RWPE2 (cell line): Measurements from ENCODE around the gene MTG2.

Experiments used
- ATAC-seq: fragments of 200-7000 bp; cut with Tn5 transposase; 3 replicates; pipeline ENCODE4 v1.9.1; 2021; ENCODE audit warnings: low read depth
- DNase-seq: peaks from one replicate; pipeline ENCODE4 v3.0.0-alpha.2; 2020; ENCODE audit warnings: low spot score
- H3K27ac ChIP-seq: fragments of 450-650 bp; 2 replicates; pipeline ENCODE4 v1.5.1; 2017; ENCODE audit warnings: mild to moderate bottlenecking; ENCODE audit not compliant: poor library complexity, severe bottlenecking
- H3K27me3 ChIP-seq: fragments of 250-450 bp; sonication (Bioruptor Pico); 2 replicates; pipeline ENCODE4 v1.5.1; 2021; ENCODE audit warnings: mild to moderate bottlenecking, moderate library complexity; ENCODE audit not compliant: insufficient read depth, poor library complexity, severe bottlenecking
- H3K36me3 ChIP-seq: fragments of 250-450 bp; sonication (Bioruptor Pico); 2 replicates; pipeline ENCODE4 v1.5.1; 2020; ENCODE audit warnings: low read depth, mild to moderate bottlenecking, moderate library complexity
- H3K4me1 ChIP-seq: fragments of 250-450 bp; sonication (Bioruptor Pico); 2 replicates; pipeline ENCODE4 v1.5.1; 2021; ENCODE audit warnings: mild to moderate bottlenecking, moderate library complexity; ENCODE audit not compliant: insufficient read depth, poor library complexity, severe bottlenecking
- H3K4me3 ChIP-seq: fragments of 250-450 bp; sonication (Bioruptor Pico); 2 replicates; pipeline ENCODE4 v1.5.1; 2021; ENCODE audit warnings: mild to moderate bottlenecking, moderate library complexity; ENCODE audit not compliant: severe bottlenecking
- H3K9me3 ChIP-seq: fragments of 250-450 bp; sonication (Bioruptor Pico); 2 replicates; pipeline ENCODE4 v1.5.1; 2021; ENCODE audit warnings: mild to moderate bottlenecking, moderate library complexity; ENCODE audit not compliant: severe bottlenecking
- CTCF ChIP-seq: fragments of 450-650 bp; IDR thresholded peaks from one replicate; pipeline ENCODE4 v1.5.1; 2017; ENCODE audit warnings: mild to moderate bottlenecking, moderate library complexity; ENCODE audit not compliant: poor library complexity, severe bottlenecking

Gene MTG2

GRCh38 chr20:62149532-62150309 lies 33.1 kb upstream of the MTG2 start:
- ATAC-seq (peak; percentile 84), DNase-seq (peak; percentile 93)
- Histone ChIP-seq H3K36me3 (peaks cover 37% of the 10 kb centered on the region), H3K4me1 (peaks cover 20% of the 10 kb centered on the region), H3K27me3 (no peaks in the 10 kb centered on the region), H3K4me3 (no peak overlapping the region), H3K9me3 (no peaks in the 10 kb centered on the region), H3K27ac (peak overlapping the region; percentile 44)
- TF ChIP-seq CTCF, result no peak

DNA sequence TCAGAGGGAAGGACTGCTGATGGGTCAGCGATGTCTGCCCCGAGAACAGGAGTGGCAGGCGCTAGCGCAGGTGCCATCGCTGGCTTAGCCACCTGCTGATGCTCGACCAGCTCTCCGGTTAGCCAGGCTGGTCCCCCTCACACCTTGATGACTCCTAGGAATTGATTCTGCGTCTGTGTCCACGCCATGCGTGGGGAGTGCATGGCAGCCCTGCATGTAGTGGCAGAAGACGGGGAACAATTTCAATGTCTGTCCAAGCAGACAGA lies 32.6 kb upstream of the MTG2 start:
- Histone ChIP-seq H3K9me3 (no peaks in the 10 kb centered on the region), H3K36me3 (peaks cover 35% of the 10 kb centered on the region), H3K4me3 (no peak overlapping the region), H3K4me1 (peaks cover 20% of the 10 kb centered on the region), H3K27me3 (no peaks in the 10 kb centered on the region), H3K27ac (peak overlapping the region; percentile 44)
- no peak for TF ChIP-seq CTCF
- ATAC-seq (no peak; the same call in 2 of the 3 replicates), DNase-seq (peak; percentile 82)

GRCh38 chr20:62151225-62151624 lies 31.6 kb upstream of the MTG2 start:
- peak; percentile 88 for DNase-seq
- no peak for ATAC-seq
- no peaks in the 10 kb centered on the region for H3K9me3 ChIP-seq
- H3K4me1 ChIP-seq, result peaks cover 30% of the 10 kb centered on the region
- TF ChIP-seq CTCF, result no peak
- no peak overlapping the region for H3K27ac ChIP-seq
- no peak overlapping the region for H3K4me3 ChIP-seq
- H3K36me3 ChIP-seq, result peaks cover 31% of the 10 kb centered on the region
- H3K27me3 ChIP-seq, result no peaks in the 10 kb centered on the region

GRCh38 chr20:62151835-62152364 lies 30.9 kb upstream of the MTG2 start:
- H3K27me3 ChIP-seq, result no peaks in the 10 kb centered on the region
- H3K27ac ChIP-seq, result no peak overlapping the region
- H3K4me3 ChIP-seq, result no peak overlapping the region
- H3K36me3 ChIP-seq, result peaks cover 31% of the 10 kb centered on the region
- ATAC-seq (no peak), DNase-seq (peak; percentile 86)
- no peak for TF ChIP-seq CTCF
- H3K9me3 ChIP-seq, result no peaks in the 10 kb centered on the region
- peaks cover 31% of the 10 kb centered on the region for H3K4me1 ChIP-seq
